GM19351 (cell line): Measurements from ENCODE around the gene CTNNA3.

ENCODE experiments used
- ATAC-seq: cut with Tn5 transposase; IDR thresholded peaks from one replicate; pipeline ENCODE4 v1.9.1; 2021; ENCODE audit warnings: mild to moderate bottlenecking, moderate library complexity; ENCODE audit not compliant: unreplicated experiment

Gene CTNNA3

DNA sequence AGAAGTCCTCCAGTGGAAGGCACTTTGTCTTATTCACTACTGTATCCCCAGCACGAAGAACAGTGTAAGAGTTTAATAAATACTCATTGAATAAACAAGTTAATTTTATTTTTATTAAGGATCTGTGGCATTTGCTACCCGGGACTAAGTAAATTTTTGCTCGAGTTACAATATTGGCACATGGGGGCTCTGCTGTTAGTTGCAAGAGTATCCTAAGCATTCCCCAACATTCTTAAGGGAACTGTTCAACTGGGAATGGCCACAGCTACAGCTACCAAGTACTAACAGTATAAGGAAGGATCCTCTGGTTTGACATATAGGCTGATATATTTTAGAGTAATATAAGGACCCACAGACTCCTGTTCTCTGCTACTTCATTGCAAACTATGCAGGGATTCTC is 778.9 kb downstream of the CTNNA3 start:
- no peak for ATAC-seq

DNA sequence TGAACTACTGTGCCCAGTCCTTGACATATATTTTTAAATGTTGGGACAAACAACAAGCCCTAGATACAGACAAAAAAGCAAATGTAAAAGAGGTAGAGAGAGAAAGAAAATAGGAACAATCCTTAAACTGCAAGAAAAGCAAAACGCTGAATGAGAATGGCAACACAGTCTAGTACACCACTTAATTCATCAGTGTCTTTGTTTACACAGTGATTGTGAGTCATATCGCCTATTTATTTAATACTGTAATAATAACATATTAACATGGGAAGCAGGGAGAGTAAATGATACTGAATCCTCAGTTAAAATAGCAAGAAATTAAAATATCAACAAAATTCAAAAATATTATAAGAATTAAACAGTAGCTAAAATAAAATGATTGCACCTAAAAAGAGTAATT is 780.0 kb downstream of the CTNNA3 start:
- ATAC-seq, result no peak

DNA sequence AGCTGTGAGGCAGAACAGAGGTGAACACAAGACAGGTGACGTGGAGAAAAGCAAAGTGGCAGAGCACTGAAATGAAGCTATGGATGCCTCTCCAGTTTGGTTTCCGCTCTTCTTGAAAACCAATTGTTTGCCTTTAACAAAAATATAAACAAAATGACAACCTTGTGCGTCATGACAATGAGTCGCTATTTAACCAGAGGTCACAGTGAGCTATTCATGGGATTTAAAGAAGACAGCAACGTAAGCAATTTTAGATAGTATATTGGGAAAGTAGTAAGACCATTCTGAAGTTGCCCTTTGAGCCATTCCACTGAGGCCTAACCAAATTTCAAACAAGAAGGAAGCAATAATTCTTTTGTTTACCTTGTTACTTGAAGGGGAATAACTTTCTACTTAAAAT is 785.3 kb downstream of the CTNNA3 start:
- no peak for ATAC-seq

DNA sequence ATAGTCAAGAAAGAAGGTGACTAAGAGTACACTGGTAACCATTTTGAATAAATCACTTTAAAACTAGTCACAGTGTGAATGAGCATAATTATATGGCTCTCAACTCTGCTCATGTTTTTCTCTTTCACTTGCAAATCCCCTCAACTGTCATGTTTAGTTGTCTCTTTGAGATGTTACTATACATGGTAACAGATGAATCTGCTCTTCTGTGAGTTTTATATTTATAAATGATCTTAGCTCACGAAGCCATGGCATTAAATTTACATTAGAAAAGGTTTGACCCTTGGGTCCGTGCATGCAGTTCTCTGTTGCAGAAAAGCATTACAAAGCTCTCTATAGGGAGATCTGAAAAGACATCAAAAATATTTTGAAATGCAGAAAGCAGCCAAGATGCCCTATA is 803.1 kb downstream of the CTNNA3 start:
- no peak for ATAC-seq

GRCh38 chr10:66888237-66888636 is 807.8 kb downstream of the CTNNA3 start:
- ATAC-seq, result no peak

- ATAC-seq, result no peak
Measured at GRCh38 chr10:66886848-66887247, 809.1 kb downstream of the CTNNA3 start.

GRCh38 chr10:66882271-66882670 is 813.7 kb downstream of the CTNNA3 start:
- no peak for ATAC-seq

- no peak for ATAC-seq
Measured at GRCh38 chr10:66881814-66882213, 814.2 kb downstream of the CTNNA3 start.

DNA sequence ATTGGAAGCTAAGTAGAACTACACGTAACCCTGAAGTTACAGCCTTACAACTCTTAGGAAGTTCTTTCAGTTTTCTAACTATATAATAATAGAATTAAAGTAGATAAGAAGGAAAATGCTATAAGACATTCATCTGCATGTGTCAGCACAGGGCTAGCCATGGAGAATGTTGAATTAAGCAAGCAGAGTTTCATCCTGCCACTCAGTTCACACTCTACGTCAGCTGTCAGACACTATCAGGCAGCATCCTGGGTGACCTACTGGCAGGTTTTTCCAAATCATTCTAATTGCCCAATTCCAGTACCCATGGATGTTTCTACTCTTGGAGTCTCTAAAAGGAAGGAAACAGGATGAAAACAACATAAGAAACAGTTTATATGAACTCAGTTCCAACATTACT is 815.2 kb downstream of the CTNNA3 start:
- no peak for ATAC-seq

- no peak for ATAC-seq
Measured at GRCh38 chr10:66880292-66880691, 815.7 kb downstream of the CTNNA3 start.

- ATAC-seq, result no peak
Measured at GRCh38 chr10:66877361-66877760, 818.6 kb downstream of the CTNNA3 start.

DNA sequence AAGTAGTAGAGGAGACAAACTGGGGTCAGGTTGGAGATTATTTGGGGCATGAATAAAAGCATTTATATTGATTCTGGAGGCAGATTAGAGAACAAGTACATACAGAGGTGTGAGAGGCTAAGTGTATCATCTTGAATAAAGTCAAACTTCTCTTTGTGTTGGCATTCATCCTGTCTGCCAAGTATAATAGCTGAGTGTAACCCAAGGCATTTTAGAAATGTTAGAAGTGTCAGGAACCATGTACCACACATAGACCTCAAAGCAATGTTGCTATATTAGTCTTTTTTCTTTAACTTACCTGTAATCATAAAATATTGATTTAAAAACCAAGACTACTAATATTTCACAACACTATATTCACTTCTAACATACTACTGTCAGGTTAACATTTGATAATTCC is 826.4 kb downstream of the CTNNA3 start:
- no peak for ATAC-seq

DNA sequence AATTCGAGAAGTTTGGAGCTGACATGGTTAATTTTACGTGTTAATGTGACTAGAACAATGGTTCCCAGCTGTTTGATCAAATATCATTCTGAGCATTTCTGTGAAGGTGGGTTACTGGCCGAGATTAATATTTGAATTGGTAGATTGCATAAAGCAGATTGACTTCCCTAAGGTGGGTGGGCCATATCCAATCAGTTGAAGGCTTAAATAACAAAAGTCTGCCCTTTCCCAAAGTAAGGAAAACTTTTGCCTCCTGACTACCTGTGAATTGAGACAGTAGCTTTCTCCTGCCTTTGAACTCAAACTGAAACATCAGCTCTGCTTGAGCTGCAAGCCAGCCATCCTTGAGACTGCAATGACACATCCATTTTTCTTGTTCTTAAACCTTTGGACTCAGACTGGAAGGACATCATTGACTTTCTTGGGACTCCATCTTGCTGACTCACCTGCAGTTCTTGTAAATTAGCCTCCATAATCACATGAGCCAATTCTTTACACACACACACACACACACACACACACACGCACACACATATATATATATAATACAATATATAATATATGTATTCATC is 833.2 kb downstream of the CTNNA3 start:
- no peak for ATAC-seq

- ATAC-seq, result no peak
Measured at GRCh38 chr10:66860376-66860945, 835.5 kb downstream of the CTNNA3 start.

DNA sequence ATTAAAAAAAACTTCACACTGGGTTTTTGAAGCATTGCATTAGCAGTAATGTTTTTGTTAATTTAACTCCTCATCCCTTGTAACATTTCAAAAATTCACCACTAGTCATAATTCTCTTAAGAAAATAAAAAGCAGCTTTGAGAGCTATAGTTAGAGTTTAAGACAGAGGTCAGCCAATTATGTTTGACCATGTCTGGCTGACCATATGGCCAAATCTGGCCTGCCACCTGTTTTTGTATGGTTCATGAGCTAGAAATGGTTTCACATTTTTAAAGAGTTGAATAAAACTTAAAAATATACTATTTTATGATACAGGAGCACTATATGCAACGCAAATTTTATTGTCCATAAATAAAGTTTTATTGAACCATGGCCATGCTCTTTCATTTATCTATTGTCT is 843.2 kb downstream of the CTNNA3 start:
- no peak for ATAC-seq

- no peak for ATAC-seq
Measured at GRCh38 chr10:66848856-66849255, 847.1 kb downstream of the CTNNA3 start.

- no peak for ATAC-seq
Measured at GRCh38 chr10:66844176-66844942, 851.6 kb downstream of the CTNNA3 start.

DNA sequence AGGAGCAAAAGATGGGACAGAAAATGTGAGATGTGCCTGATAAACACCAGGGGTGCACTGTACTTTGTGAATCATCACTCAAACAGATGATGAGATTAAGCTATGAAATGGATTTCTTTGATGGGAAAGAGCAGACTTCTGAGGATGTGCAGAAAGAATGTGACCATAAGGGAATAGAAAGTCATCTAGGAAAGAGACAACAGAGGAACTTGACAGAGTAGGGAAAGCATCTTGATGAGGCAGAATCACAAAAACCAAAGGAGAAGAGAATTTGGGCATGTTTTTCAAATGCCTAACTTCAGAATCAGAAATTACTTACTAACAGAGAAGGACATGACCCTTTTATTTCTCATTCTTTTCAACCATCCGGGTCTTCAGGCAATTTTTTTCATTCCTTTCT is 852.6 kb downstream of the CTNNA3 start:
- no peak for ATAC-seq

- no peak for ATAC-seq
Measured at GRCh38 chr10:66842867-66843266, 853.1 kb downstream of the CTNNA3 start.

DNA sequence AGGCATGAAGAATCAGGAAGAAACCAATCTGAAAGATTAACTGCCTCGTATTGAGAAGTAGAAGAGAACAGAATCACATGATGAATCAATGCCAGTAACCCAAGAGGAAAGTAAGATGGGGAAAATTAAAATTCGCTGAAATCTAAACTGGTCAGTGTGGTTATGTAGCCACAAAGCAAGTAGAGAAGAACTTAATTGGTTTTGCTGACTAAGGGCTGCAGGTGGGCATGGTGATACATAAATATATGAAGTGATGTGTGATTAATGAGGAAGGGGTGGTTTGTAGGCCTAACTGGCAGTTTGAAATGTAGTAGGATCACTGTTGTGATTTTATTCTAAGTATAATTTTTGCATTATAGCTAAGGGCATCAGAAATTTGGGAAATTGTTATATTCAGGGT is 853.6 kb downstream of the CTNNA3 start:
- ATAC-seq, result no peak

GRCh38 chr10:66838656-66839055 is 857.3 kb downstream of the CTNNA3 start:
- ATAC-seq, result no peak

- no peak for ATAC-seq
Measured at GRCh38 chr10:66837990-66838389, 858.0 kb downstream of the CTNNA3 start.
